ENCODE data around the gene RPL18. TPM values are rescaled to one million over a fixed set of nuclear protein-coding genes. Genes with fewer than 3 reads are reported as not detected.
A peak's percentile ranks its signal among the peaks of the same experiment; 100 is the strongest.

The RPL18 gene
- total and polyA plus RNA-seq, 9 of the 15 experiments (the other 6 are each of a cell fraction or from before 2014, with no cell fraction given) = 312 to 2,635 (median 1,653) TPM

DNA sequence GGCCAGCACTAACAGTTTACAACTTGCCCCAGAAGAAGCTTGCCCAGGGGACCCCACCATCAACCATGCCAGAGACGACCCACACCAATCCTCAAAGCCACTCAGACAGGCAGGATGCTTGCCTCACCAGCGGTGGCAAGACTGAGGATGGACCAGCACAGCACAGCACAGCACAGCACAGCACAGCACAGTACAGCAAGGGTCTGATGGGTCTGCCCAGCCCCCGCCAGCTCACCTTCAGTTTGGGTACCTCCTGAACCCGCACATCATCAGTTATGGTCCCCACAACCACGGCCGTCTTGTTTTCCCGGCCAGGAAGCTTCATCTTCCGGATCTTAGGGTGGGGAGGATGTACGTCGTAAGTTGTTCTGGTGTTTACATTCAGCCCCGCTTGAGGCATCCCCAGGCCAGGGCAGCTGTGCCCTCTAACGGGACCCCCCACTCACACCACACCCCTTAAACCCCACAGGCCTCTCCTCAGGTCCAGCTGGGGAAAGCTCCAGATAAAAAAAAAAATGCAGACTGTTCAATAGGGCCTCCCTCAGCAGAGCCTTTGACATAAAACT is 2.4 kb downstream of the RPL18 start:
- no peaks in the 10 kb centered on the region for H3K9me3 ChIP-seq (replicated peaks; ENCODE audit: control insufficient read depth, insufficient read depth, low read depth, low read length)
- DNase-seq (ENCODE audit: extremely low read depth in 1 of 4, low spot score in 3 of 4) = peak in 1 of 4 experiments; percentile 14
- no peaks in the 10 kb centered on the region for H3K27me3 ChIP-seq (ENCODE audit: control insufficient read depth in 2 of 2, insufficient read depth in 2 of 2, low read length in 2 of 2)
- H3K9ac ChIP-seq (ENCODE audit: insufficient read depth in 1 of 2, low read depth in 2 of 2, low read length in 2 of 2) = peak overlapping the region; percentile 94
- peak overlapping the region; percentile 91 for H3K4me2 ChIP-seq (ENCODE audit: insufficient read depth, low read length)
- ChIA-PET CTCF (ENCODE audit: low intra/inter-chr PET ratio) (no interaction called here), POLR2A (interaction anchor here (0.6 to 4.7 kb wide), 20 partner anchors 8 to 974 kb away, joined by 3 to 85 read pairs (median 4); partner anchors contain the start of gene SPACA4)
- peaks cover 38% of the 10 kb centered on the region; the same call in 2 of the 3 replicates for H3K36me3 ChIP-seq (ENCODE audit: control insufficient read depth, insufficient read depth, low read length)
- peaks cover 30 to 60% of the 10 kb centered on the region in 2 experiments; a peak in 4 of 5 replicates for H3K4me1 ChIP-seq (replicated peaks in 1 of 2; ENCODE audit: control insufficient read depth in 2 of 2, insufficient read depth in 2 of 2, low read length in 2 of 2)
- H4K20me1 ChIP-seq (replicated peaks; ENCODE audit: control insufficient read depth, insufficient read depth, low read length) = peaks cover 37% of the 10 kb centered on the region
- H3K79me2 ChIP-seq (ENCODE audit: control insufficient read depth, insufficient read depth, low read length) = peaks cover 44% of the 10 kb centered on the region
- H2AFZ ChIP-seq (ENCODE audit: low read depth, low read length) = no peak overlapping the region
- in situ Hi-C loops (cut with MboI) (no loop called here), intact Hi-C loops (cut with micrococcal nuclease) (no loop called here)
- H3K4me3 ChIP-seq = peak overlapping the region; percentile 64
- no peak overlapping the region for H3K27ac ChIP-seq (ENCODE audit: extremely low read depth, low read depth, low read length)
- H3K9me1 ChIP-seq (ENCODE audit: control insufficient read depth, insufficient read depth, low read length) = peaks cover 11% of the 10 kb centered on the region
- BruUV-seq (replicated peaks) = no TSS peak
- FAIRE-seq = no peak
- 62% methylated on average over 12 of the region's 12 CpGs for WGBS (ENCODE audit: insufficient coverage, low coverage, missing lambda C conversion rate)
- no peak for ATAC-seq
- 0 out of 2 replicates have a peak, but pooled peaks have one; percentile 10 for TF ChIP-seq POLR2A (conservative IDR thresholded peaks at IDR 0.05)
- TF ChIP-seq RBM22 (IDR thresholded peaks at IDR 0.05; ENCODE audit: low read depth, low read length, poor library complexity, severe bottlenecking) = peak; percentile 37
- TF ChIP-seq, protein P1, sequence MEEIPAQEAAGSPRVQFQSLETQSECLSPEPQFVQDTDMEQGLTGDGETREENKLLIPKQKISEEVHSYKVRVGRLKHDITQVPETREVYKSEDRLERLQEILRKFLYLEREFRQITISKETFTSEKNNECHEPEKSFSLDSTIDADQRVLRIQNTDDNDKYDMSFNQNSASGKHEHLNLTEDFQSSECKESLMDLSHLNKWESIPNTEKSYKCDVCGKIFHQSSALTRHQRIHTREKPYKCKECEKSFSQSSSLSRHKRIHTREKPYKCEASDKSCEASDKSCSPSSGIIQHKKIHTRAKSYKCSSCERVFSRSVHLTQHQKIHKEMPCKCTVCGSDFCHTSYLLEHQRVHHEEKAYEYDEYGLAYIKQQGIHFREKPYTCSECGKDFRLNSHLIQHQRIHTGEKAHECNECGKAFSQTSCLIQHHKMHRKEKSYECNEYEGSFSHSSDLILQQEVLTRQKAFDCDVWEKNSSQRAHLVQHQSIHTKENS (CRISPR knock-in tag; IDR thresholded peaks at IDR 0.05) = no peak
- no peak for TF ChIP-seq ZNF77 (CRISPR knock-in tag; IDR thresholded peaks at IDR 0.05)
- no peak for TF ChIP-seq TAF1 (IDR thresholded peaks at IDR 0.05; ENCODE audit: control insufficient read depth, extremely low read depth, insufficient read depth, low read length, severe bottlenecking)
- 0 out of 2 replicates have a peak, but pooled peaks have one; percentile 25 for TF ChIP-seq POLR2H (tag; IDR thresholded peaks at IDR 0.05; ENCODE audit: low read depth)
- no peak for TF ChIP-seq TSC22D4 (tag; IDR thresholded peaks at IDR 0.05)
- TF ChIP-seq ZNF57 (CRISPR knock-in tag; IDR thresholded peaks at IDR 0.05) = no peak
- TF ChIP-seq ZNF41 (CRISPR knock-in tag; conservative IDR thresholded peaks at IDR 0.05) = no peak
- TF ChIP-seq ESRRA (IDR thresholded peaks at IDR 0.05; ENCODE audit: borderline replicate concordance, low read depth) = no peak
- no peak for TF ChIP-seq SMAD3 (CRISPR knock-in tag; conservative IDR thresholded peaks at IDR 0.05)
- TF ChIP-seq, protein P2, sequence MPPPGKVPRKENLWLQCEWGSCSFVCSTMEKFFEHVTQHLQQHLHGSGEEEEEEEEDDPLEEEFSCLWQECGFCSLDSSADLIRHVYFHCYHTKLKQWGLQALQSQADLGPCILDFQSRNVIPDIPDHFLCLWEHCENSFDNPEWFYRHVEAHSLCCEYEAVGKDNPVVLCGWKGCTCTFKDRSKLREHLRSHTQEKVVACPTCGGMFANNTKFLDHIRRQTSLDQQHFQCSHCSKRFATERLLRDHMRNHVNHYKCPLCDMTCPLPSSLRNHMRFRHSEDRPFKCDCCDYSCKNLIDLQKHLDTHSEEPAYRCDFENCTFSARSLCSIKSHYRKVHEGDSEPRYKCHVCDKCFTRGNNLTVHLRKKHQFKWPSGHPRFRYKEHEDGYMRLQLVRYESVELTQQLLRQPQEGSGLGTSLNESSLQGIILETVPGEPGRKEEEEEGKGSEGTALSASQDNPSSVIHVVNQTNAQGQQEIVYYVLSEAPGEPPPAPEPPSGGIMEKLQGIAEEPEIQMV (tag; conservative IDR thresholded peaks at IDR 0.05; ENCODE audit: low read depth) = no peak
- TF ChIP-seq ARHGAP35 (IDR thresholded peaks at IDR 0.05; ENCODE audit: partially characterized antibody) = no peak
- TF ChIP-seq CHD1 (IDR thresholded peaks at IDR 0.05; ENCODE audit: low read length) = no peak
- TF ChIP-seq RBBP5 (IDR thresholded peaks at IDR 0.05; ENCODE audit: borderline replicate concordance, insufficient read depth, low read length, poor library complexity, severe bottlenecking) = no peak
- no peak for TF ChIP-seq POLR3G (IDR thresholded peaks at IDR 0.05; ENCODE audit: extremely low read depth, insufficient read length, insufficient replicate concordance)
- TF ChIP-seq MXI1 (IDR thresholded peaks at IDR 0.05; ENCODE audit: low read depth, low read length) = no peak

Data from K562 (cell line).